Spleen (tissue), 11 donors: ENCODE results near the gene RPL23. TPM values are rescaled to one million over a fixed set of nuclear protein-coding genes. Genes with fewer than 3 reads are reported as not detected.
A peak's percentile ranks its signal among the peaks of the same experiment; 100 is the strongest.

Experiments used
- DNase-seq: peaks from one replicate; pipeline ENCODE4 v3.0.0-alpha.2; 2020
- H3K27ac ChIP-seq, 8 donors: fragments of 200-600 bp; sonication (generic) in 7 of 8; 1 replicate in 4 of 8; 2 replicates in 4 of 8; pipeline versions ENCODE4 v1.5.0 to v1.8.0; 2016 to 2021; ENCODE audit warnings: inconsistent platforms in 4 of 8, mild to moderate bottlenecking in 4 of 8, moderate library complexity in 1 of 8
- H3K27me3 ChIP-seq, 7 donors: fragments of 200-600 bp; sonication (generic) in 6 of 7; replicated peaks in 1 of 7; 1 replicate in 4 of 7; 2 replicates in 3 of 7; pipeline versions ENCODE4 v1.5.0 to v1.8.0; 2016 to 2021; ENCODE audit warnings: inconsistent platforms in 3 of 7, mild to moderate bottlenecking in 1 of 7
- H3K36me3 ChIP-seq, 6 donors: fragments of 200-600 bp; sonication (generic) in 5 of 6; 1 replicate in 4 of 6; 2 replicates in 2 of 6; pipeline versions ENCODE4 v1.5.0 to v1.8.0; 2016 to 2021; ENCODE audit warnings: inconsistent platforms in 2 of 6
- H3K4me1 ChIP-seq, 6 donors: fragments of 200-600 bp; sonication (generic) in 5 of 6; 1 replicate in 3 of 6; 2 replicates in 3 of 6; pipeline versions ENCODE4 v1.5.0 to v1.8.0; 2016 to 2021; ENCODE audit warnings: inconsistent platforms in 3 of 6
- H3K4me3 ChIP-seq, 8 donors: fragments of 200-600 bp; sonication (generic) in 7 of 8; 1 replicate in 4 of 8; 2 replicates in 4 of 8; pipeline versions ENCODE4 v1.5.0 to v1.8.0; 2016 to 2021; ENCODE audit warnings: inconsistent platforms in 4 of 8, mild to moderate bottlenecking in 4 of 8, moderate library complexity in 2 of 8
- H3K9me3 ChIP-seq, 8 donors: fragments of 200-600 bp; sonication (generic) in 7 of 8; 1 replicate in 4 of 8; 2 replicates in 4 of 8; pipeline versions ENCODE4 v1.5.0 to v1.8.0; 2016 to 2021; ENCODE audit warnings: inconsistent platforms in 4 of 8
- CTCF ChIP-seq, 11 experiments: fragments of 200-600 bp in 7 of 11; fragments of 450-650 bp in 4 of 11; sonication (generic) in 4 of 11; IDR thresholded peaks in 8 of 11; conservative IDR thresholded peaks in 3 of 11; 1 replicate in 7 of 11; 2 replicates in 4 of 11; pipeline versions ENCODE4 v1.4.0 to v1.8.0; 2016 to 2021; ENCODE audit warnings: antibody characterized with exemption in 11 of 11, inconsistent platforms in 4 of 11, mild to moderate bottlenecking in 1 of 11
- POLR2A ChIP-seq, 3 donors: fragments of 450-650 bp; IDR thresholded peaks; one replicate each; pipeline ENCODE4 v1.5.1; 2017; ENCODE audit warnings: antibody characterized with exemption in 3 of 3, mild to moderate bottlenecking in 1 of 3
- POLR2AphosphoS5 ChIP-seq, 3 donors: sonication (generic); formaldehyde crosslinking; IDR thresholded peaks; one replicate each; pipeline ENCODE4 v1.5.1; 2017; ENCODE audit warnings: antibody characterized with exemption in 3 of 3
- WGBS, 5 donors: extraction: QIAGEN DNeasy Blood & Tissue Kit in 3 of 5; methylation state at CpG; one replicate each; pipeline versions ENCODE4 v1.1.5 to v1.1.7; 2013 to 2018; 5-methylcytosine and 5-hydroxymethylcytosine counted together
- intact Hi-C: fragments of 100-400 bp; cut with DNase I; formaldehyde crosslinking; loops from one replicate; pipeline ENCODE4 v1.15.0; 2023; ENCODE audit warnings: low total_unique reads
- polyA plus RNA-seq, 3 donors: library from polyadenylated mRNA; stranded (reverse); fragments of 200-250 nt; gene quantifications; one replicate each; pipeline ENCODE4 v1.2.1, GENCODE V29; 2013
- total RNA-seq, 7 donors: library from RNA; depleted of rRNA in 3 of 7; stranded (reverse); fragments of >200 nt in 3 of 7; fragmentation: NEBNext Ultra II Directional in 4 of 7; extraction: Animal tissue kit (Norgen Biotek cat#: 25700) in 4 of 7; gene quantifications; one replicate each; pipeline versions ENCODE4 v1.1.0 to v1.2.1, GENCODE V29; 2016 to 2021
- donor health status: healthy with polysubstance abuse.
- donor health status: DM: no; HTN: no; CAD: no; lungs with moderate emphysema.
- donor health status: DM: no; HTN: no; CAD: no.
- donor health status: Bipolar disorder and iron deficiency.
- donor health status: healthy.
- donor health status: DM: no; HTN: no; CAD: no.
- donor health status: DM: yes; HTN: yes; CAD: no.

Gene RPL23
- total and polyA plus RNA-seq, 10 donors = 1,006 to 6,883 (median 1,760) TPM

- peaks cover 0 to 74% (median 60%) of the 10 kb centered on the region in 6 donors for H3K36me3 ChIP-seq
- H3K27ac ChIP-seq = no peak overlapping the region
- WGBS, 5 donors = 90 to 100% (median 100%) methylated on average over 1 of the region's 1 CpG
- H3K4me1 ChIP-seq = peaks cover 23 to 48% (median 35%) of the 10 kb centered on the region in 6 donors
- H3K9me3 ChIP-seq = no peaks in the 10 kb centered on the region
- no peaks in the 10 kb centered on the region for H3K27me3 ChIP-seq
- TF ChIP-seq POLR2AphosphoS5 (IDR thresholded peaks at IDR 0.05) = no peak
- no peak for TF ChIP-seq POLR2A (IDR thresholded peaks at IDR 0.05)
- TF ChIP-seq CTCF (IDR thresholded peaks at IDR 0.05 in 8 of 11, conservative IDR thresholded peaks at IDR 0.05 in 3 of 11) = no peak
- H3K4me3 ChIP-seq = no peak overlapping the region
- intact Hi-C loops = no loop called here
- DNase-seq = no peak
Observed at GRCh38 chr17:38848557-38848891, 5.0 kb downstream of the RPL23 start.

GRCh38 chr17:38844261-38844757 is 9.2 kb downstream of the RPL23 start:
- Histone ChIP-seq H3K27ac (no peak overlapping the region), H3K4me3 (no peak overlapping the region), H3K27me3 (no peaks in the 10 kb centered on the region), H3K36me3 (peaks cover 0 to 37% (median 30%) of the 10 kb centered on the region in 6 donors), H3K9me3 (no peaks in the 10 kb centered on the region), H3K4me1 (peaks cover 0 to 8% (median under 1%) of the 10 kb centered on the region in 6 donors)
- DNase-seq = no peak
- 80 to 90% (median 82%) methylated on average over 12 to 13 of the region's 13 CpGs for WGBS, 5 donors
- intact Hi-C loops = no loop called here
- TF ChIP-seq POLR2AphosphoS5 (IDR thresholded peaks at IDR 0.05) = no peak
- no peak for TF ChIP-seq CTCF (IDR thresholded peaks at IDR 0.05 in 8 of 11, conservative IDR thresholded peaks at IDR 0.05 in 3 of 11)
- TF ChIP-seq POLR2A (IDR thresholded peaks at IDR 0.05) = no peak

GRCh38 chr17:38825762-38826247 is 27.7 kb downstream of the RPL23 start:
- intact Hi-C loops = no loop called here
- no peaks in the 10 kb centered on the region for H3K9me3 ChIP-seq
- 91 to 95% (median 92%) methylated on average over 17 of the region's 17 CpGs for WGBS, 5 donors
- peak overlapping the region; percentile 72 to 88 (median 78) for H3K4me3 ChIP-seq
- no peaks in the 10 kb centered on the region for H3K27me3 ChIP-seq
- peaks cover 0 to 21% (median 11%) of the 10 kb centered on the region in 6 donors for H3K36me3 ChIP-seq
- TF ChIP-seq CTCF (IDR thresholded peaks at IDR 0.05 in 8 of 11, conservative IDR thresholded peaks at IDR 0.05 in 3 of 11) (no peak), POLR2A (IDR thresholded peaks at IDR 0.05) (no peak), POLR2AphosphoS5 (IDR thresholded peaks at IDR 0.05) (no peak)
- DNase-seq = no peak
- peaks cover 10 to 49% (median 29%) of the 10 kb centered on the region in 6 donors for H3K4me1 ChIP-seq
- H3K27ac ChIP-seq = peak overlapping the region; percentile 93 to 99 (median 96)

- DNase-seq = peak; percentile 95
- TF ChIP-seq POLR2A (IDR thresholded peaks at IDR 0.05) = peak; percentile 52 to 94 (median 69)
- no peak for TF ChIP-seq CTCF (IDR thresholded peaks at IDR 0.05 in 8 of 11, conservative IDR thresholded peaks at IDR 0.05 in 3 of 11)
- TF ChIP-seq POLR2AphosphoS5 (IDR thresholded peaks at IDR 0.05) = peak; percentile 98 to 99 (median 99)
- Histone ChIP-seq H3K27me3 (no peaks in the 10 kb centered on the region), H3K27ac (peak within 1 kb of the TSS; percentile 93 to 99 (median 96)), H3K4me3 (peak within 1 kb of the TSS; percentile 72 to 88 (median 78)), H3K36me3 (peaks cover 0 to 28% (median 18%) of the 10 kb centered on the region in 6 donors), H3K9me3 (no peaks in the 10 kb centered on the region), H3K4me1 (peaks cover 10 to 50% (median 29%) of the 10 kb centered on the region in 6 donors)
- 1% methylated on average over 53 to 55 of the region's 55 CpGs for WGBS, 5 donors
- intact Hi-C loops = no loop called here
Observed at GRCh38 chr17:38824899-38825761, 28.4 kb downstream of the RPL23 start, which contains the start of gene CWC25. CWC25 (minus strand) TSS chr17:38825321; CDS start chr17:38825183, 138 bp downstream.
